Measurements from ENCODE around the gene MAN2B1.
A peak's percentile ranks its signal among the peaks of the same experiment; 100 is the strongest.
"Not testable (repeated sequence)": the region's sequence is repeated elsewhere in the genome, so short reads cannot be mapped to it uniquely, and the experiment has no call there.

The MAN2B1 gene

DNA sequence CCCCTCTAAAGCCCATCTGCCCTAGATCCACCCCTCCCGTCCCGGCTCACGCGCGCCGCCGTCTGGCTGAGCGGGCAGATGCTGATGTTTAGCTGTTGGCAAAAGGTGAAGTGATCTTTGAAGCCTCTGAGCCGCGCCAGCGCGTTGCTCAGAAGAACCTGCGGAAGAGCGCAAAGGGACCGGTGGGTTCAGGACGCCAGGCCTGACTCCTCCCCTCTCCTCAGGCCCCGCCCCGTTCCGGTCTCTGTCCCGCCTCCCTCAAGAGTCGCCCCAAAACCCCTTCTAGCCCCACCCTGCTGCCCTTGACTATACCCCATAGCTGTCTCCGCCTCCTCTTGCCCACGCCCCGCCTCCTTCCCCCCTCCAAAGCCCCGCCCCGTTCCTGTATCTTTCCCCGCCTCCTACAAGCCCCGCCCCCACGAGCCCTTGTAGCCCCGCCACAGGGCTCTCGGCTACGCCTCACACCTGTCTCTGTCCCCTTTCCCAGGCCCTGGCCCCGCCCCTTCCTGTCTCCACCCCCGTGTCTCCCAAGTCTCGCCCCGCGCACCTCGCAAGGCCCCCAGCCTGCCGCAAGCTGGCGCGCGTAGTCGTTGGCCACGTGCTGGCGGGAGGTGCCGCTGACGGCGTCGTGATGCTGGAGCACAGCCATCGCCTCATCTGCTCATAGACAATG, 9.5 kb downstream of the MAN2B1 start:
- DNase-seq, result peak in 1 of 2 donors; percentile 44

DNA sequence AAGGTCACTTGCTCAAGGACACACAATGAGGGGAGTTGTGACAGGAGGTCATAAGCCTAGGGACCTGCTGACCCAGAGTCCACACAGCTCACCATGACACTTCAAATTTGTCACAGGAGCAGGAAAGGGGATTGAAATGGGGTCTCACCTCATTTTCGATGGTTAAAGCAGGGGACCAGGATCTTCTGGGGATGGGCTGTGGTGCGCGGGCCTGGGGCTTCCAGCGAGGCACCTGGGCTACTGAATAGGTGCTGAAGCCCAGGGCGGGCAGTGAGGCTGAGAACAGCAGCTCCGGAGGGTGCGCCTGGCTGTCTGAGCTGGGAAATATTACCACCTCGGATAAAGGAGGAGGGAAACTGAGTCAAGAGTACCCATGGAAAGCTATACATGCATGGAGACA, 11.0 kb downstream of the MAN2B1 start:
- DNase-seq, result no peak

- DNase-seq, result no peak
These were observed 14.3 kb downstream of the MAN2B1 start for GRCh38 chr19:12652219-12652618.

GRCh38 chr19:12649941-12650340, 16.6 kb downstream of the MAN2B1 start:
- DNase-seq, result no peak

DNA sequence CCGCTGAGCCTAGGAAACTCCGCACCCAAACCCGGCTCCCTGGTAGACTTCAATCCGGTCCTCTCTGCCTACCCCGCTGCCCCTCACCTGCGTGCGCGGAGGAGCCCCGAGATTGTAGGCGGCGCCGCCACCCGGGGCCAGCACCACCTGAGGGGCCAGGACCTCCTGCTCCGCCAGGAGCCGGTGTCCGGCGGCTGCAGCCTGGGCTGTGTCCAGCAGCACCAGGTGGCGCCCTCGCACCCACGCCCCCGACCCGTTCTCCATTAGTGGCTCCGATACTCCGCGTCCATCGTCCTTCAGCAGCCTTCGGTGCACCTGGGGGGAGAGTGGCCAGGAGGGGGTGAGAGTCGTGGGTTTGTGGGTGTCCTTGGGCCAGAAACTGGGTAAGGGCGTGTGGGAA, 18.5 kb downstream of the MAN2B1 start:
- no peak for DNase-seq

DNA sequence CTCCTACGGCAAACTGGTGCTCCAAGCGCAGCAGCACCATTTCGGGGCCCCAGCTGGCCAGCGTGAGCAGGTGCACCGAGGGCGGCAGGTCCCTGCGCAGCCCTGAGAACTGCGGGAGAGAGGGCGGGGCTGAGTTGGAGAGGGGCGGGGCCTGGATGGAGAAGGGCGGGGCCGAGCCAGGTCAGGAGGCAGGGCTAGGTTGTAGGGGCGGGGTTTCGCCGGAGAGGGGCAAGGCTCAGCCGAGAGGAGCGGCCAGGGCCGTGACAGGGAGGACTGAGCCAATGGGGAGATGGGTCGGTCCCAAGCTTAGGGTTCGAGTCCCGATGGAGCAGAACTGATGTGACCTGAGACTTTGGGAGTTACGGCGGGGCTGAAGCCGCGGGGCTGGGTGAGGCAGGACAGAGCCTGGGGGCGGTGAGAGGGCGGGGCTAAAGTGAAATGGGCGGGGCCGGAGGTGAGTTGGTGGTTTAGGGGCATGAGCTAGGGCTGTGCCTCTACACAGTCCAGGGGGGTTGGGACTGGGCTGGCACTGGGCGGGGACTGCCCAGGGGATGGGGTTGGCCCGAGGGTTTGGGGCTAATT, 19.0 kb downstream of the MAN2B1 start:
- no peak for DNase-seq

DNA sequence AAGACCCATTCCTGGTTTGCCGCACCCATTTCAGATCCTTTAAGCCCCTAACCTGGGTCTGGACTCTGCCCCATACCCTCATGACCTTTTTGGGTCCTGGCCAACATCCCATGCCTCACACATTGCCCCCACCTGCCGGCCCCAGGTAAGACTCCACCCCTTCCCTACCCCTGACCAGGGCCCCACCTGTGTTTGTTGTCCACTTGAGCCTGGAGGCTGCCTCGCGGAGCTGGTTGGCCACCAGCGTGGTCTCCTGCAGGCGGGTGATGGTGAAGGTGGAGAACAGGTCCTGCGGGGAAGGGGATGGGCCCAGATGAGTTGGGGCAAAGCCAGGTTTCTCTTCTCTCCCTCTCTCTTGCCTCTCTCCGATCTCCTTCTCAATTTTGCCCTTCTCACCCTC, 19.5 kb downstream of the MAN2B1 start:
- no peak for DNase-seq

DNA sequence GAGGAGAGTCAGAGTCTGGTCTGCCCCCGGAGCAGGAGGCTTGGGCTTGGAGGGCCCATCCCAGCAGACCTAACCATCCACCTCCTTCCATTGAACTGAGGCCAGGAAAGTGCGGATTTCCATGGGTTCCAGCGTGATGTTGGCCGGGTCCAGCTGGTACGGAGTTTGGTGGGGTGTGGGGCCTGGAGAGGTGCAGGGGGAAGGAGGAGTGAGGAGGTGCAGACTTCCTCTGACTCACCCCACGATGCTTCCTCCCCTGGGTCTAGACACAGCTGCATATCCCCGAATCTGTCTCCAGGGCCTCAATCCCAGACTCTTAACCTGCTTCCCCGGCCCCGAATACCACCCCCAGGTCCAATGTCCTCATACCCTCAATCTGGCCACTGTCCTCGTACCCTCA, 20.0 kb downstream of the MAN2B1 start:
- DNase-seq, result no peak

- not testable (repeated sequence) for DNase-seq
These were observed 22.8 kb downstream of the MAN2B1 start for GRCh38 chr19:12643716-12644115.

DNA sequence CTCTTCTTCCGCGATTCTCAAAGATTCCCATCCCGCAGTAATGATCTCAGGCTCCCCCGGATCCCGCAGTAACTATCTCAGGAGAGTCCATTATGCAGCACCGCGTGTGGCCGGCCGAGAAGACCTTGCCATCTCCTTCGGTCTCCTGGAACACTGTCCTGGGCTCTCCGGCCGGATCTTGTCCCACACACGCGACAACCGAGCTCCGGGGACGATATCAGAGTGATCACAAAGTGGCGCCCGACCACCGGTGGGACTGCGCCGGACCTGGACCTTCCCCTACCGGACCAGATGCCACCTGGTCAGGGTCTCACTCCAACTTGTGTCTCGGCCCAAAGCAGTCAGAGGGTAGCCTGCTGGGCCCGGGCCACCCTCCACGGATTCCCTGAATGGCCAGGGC, 24.0 kb downstream of the MAN2B1 start:
- no peak for DNase-seq

GRCh38 chr19:12641456-12641855, 25.1 kb downstream of the MAN2B1 start:
- no peak for DNase-seq

DNA sequence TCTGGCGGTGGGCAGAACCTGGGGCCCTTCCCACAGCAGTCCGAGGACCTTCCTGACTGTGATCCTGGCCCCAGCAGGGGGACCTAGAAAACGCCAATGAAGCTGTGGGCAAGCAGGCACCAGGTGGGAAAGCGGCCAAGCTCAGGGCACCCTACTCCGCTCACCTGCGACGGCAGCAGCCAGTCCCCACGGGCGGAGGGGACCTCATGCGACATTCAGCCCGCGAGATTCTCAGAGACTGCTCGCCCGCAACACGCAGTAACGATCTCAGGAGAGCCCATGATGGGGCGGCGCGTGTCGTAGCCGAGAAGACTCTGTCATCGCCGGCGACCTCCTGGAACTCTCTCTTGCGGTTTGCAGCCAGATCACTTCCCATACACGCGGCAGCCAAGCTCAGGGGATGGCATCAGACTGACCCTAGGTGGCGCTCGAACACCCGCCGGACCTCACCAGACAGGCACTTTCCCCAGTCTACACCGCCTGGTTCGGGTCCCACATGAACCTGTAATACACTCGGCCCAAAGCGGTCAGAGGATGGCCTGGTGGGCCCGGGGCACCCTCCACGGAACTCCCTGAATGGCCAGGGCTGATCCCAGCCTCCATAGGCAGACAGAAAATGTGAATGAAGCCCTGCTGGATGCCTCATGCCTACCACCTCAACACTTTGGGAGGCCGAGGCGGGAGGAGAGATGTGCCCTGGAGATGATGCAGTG, 26.5 kb downstream of the MAN2B1 start:
- peak; percentile 86 for DNase-seq

DNA sequence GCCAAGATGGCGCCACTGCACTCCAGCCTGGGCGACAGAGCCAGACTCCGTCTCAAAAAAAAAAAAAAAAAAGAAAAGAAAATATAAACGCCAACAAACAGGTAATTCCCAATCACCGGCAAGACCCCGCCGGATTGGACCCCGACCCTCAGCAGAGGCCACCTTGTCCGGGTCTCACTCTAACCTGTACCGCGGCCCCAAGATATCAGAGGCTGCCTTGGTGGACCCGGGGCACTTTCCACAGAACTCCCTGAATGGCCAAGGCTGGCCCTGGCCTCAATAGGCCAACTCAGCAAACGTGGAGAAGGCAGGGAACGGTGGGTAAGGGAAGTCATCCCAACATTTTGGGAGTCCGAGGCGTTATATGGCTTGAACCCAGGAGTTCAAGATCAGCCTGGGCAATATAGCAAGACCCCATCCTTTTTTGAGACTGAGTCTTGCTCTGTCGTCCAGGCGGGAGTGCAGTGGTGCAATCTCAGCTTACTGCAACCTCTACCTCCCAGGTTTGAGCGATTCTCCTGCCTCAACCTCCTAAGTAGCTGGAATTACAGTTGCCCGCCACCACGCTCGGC, 27.8 kb downstream of the MAN2B1 start:
- no peak for DNase-seq

DNA sequence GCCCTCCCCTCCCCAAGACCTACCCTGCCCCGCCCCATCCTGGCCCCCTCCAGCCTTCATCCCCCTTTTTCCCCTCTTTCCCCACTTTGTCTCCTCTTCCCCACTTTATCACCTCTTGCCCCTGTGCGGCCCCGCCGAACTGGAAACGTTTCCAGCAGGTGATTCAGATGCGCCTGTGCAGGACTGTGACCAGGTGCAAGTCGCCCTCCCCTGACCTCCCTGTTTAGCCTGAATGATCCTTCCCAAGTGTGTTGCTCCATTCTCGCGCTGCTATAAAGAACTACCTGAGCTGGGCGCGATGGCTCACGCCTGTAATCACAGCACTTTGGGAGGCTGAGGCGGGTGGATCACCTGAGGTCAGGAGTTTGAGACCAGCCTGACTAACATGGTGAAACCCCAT, 29.9 kb downstream of the MAN2B1 start:
- no peak for DNase-seq

- no peak for DNase-seq
These were observed 37.3 kb downstream of the MAN2B1 start for GRCh38 chr19:12629215-12629614.

- no peak for DNase-seq
These were observed 38.2 kb downstream of the MAN2B1 start for GRCh38 chr19:12628040-12629022.

DNA sequence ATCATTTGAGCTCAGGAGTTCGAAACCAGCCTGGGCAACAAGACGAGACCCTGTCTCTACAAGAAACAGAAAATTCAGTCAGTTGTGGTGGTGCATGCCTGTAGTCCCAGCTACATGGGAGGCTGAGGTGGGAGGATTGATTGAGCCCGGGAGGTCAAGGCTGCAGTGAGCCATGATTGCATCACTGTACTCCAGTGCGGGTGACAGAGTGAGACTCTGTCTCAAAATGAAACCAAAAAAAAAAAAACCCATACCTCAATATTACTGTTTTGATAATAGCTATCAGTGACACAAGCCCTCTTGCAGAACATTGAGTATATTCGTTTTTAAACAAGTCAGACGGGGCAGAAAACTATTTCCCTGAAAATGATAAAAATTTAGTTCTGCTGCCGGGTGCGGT, 39.6 kb downstream of the MAN2B1 start:
- no peak for DNase-seq

DNA sequence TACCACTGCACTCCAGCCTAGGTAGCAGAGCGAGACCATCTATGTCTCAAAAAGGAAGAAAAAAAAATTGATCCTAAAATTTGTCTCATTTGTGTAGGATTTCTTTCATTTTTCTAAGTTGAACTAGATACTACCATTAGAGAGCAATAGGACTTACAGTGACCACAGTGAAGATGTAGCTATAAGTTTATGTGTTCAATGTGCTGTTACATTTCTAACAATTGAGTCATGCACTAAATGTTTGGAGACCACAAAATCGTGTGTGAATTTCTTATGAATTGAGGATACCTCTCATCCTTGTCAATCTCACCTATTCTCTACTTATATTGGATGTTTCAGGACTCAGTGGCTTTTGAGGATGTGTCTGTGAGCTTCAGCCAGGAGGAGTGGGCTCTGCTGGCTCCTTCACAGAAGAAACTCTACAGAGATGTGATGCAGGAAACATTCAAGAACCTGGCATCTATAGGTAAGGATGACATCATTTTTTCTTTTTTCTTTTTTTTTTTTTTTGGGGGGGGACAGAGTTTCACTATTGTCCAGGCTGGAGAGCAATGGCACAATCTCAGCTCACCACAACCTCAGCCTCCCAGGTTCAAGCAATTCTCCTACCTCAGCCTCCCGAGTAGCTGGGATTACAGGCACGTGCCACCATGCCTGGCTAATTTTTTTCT, 43.0 kb downstream of the MAN2B1 start:
- no peak for DNase-seq

DNA sequence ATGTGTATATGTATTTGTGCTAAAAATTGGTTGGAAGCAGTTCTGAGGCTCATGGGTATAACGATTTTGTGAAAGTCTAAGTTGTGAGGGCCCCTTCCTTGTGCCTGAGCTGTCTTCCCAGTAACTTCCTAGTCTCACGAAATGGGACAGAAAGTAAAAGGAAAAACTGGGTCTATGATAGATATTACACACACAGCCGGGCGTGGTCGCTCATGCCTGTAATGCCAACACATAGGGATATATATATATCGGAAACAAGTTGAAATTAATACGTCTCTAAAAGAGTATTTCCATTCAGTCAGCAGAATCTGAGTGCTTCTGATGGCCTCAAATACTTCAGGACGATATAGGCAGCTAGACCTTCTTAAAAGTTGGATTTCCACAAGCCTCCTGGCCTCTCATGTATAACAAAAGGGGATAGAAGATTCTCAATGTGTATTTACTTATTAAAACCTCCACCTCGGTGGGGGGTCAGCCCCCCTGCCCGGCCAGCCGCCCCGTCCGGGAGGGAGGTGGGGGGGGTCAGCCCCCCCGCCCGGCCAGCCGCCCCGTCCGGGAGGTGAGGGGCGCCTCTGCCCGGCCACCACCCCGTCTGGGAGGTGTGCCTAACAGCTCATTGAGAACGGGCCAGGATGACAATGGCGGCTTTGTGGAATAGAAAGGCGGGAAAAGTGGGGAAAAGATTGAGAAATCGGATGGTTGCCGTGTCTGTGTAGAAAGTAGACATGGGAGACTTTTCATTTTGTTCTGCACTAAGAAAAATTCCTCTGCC, 45.1 kb downstream of the MAN2B1 start:
- DNase-seq, result not testable (repeated sequence)

GRCh38 chr19:12617646-12618045, 48.9 kb downstream of the MAN2B1 start:
- no peak for DNase-seq

- no peak for DNase-seq
These were observed 55.2 kb downstream of the MAN2B1 start for GRCh38 chr19:12611361-12611699.

All from stimulated activated CD4-positive, alpha-beta T cell treated with anti-CD3 and anti-CD28 coated beads, Interleukin-2, amount 100 ng/mL, for 48 hours (primary cell).